IMR-90 (cell line): ENCODE measurements around the gene DRC3. TPM values are rescaled to one million over a fixed set of nuclear protein-coding genes. Genes with fewer than 3 reads are reported as not detected.

ENCODE experiments used
- ATAC-seq: fragments of 200-7000 bp; cut with Tn5 transposase; 2 replicates; pipeline ENCODE4 v1.9.1; 2020; ENCODE audit warnings: low read depth, mild to moderate bottlenecking, moderate library complexity
- BruUV-seq: library from RNA; stranded (reverse); fragments of 400-500 nt; replicated peaks from 2 replicates; lab custom pipeline; 2021; lab: Mats Ljungman, UMichigan
- CTCF ChIA-PET: fragments of 300-600 bp; formaldehyde crosslinking; extraction: SDS; loops from one replicate; lab custom pipeline; 2021; ENCODE audit warnings: antibody characterized with exemption; lab: Yijun Ruan, JAX
- POLR2A ChIA-PET: fragments of 300-600 bp; sonication (Branson Sonifier 250); formaldehyde crosslinking; loops from one replicate; lab custom pipeline; 2022; ENCODE audit warnings: antibody characterized with exemption; ENCODE audit not compliant: unreplicated experiment; lab: Charles Lee
- DNase-seq: peaks from one replicate; pipeline ENCODE4 v3.0.0; 2013
- H2AFZ ChIP-seq: replicated peaks from 2 replicates; pipeline ENCODE3; 2013; ENCODE audit warnings: low read length, mild to moderate bottlenecking; ENCODE audit not compliant: poor library complexity
- H2AK5ac ChIP-seq: 2 replicates; pipeline ENCODE4 v1.6.1; 2013; ENCODE audit warnings: low read depth, low read length, inconsistent platforms
- H2AK9ac ChIP-seq: replicated peaks from 2 replicates; pipeline ENCODE3; 2013; ENCODE audit warnings: mild to moderate bottlenecking, low read depth, low read length, moderate library complexity; ENCODE audit not compliant: poor library complexity
- H2BK120ac ChIP-seq: 2 replicates; pipeline ENCODE4 v1.6.1; 2013; ENCODE audit warnings: low read depth, low read length, inconsistent platforms
- H2BK15ac ChIP-seq: 3 replicates; pipeline ENCODE4 v1.6.1; 2013; ENCODE audit warnings: low read depth, low read length, inconsistent platforms
- H2BK20ac ChIP-seq: 2 replicates; pipeline ENCODE4 v1.6.1; 2013; ENCODE audit warnings: low read depth, mild to moderate bottlenecking, inconsistent platforms, low read length, moderate library complexity
- H2BK5ac ChIP-seq: 2 replicates; pipeline ENCODE4 v1.6.1; 2013; ENCODE audit warnings: mild to moderate bottlenecking, low read depth, low read length, inconsistent platforms; ENCODE audit not compliant: poor library complexity, severe bottlenecking
- H3K14ac ChIP-seq: replicated peaks from 2 replicates; pipeline ENCODE4 v1.6.1; 2013; ENCODE audit warnings: low read depth, low read length, inconsistent platforms
- H3K18ac ChIP-seq: 2 replicates; pipeline ENCODE4 v1.6.1; 2013; ENCODE audit warnings: low read depth, low read length, control low read depth
- H3K23ac ChIP-seq: 2 replicates; pipeline ENCODE4 v1.6.1; 2013; ENCODE audit warnings: low read depth, low read length, inconsistent platforms
- H3K27ac ChIP-seq: 2 replicates; pipeline ENCODE4 v1.5.1; 2013; ENCODE audit warnings: mild to moderate bottlenecking, control low read depth, low read length; ENCODE audit not compliant: insufficient read depth
- H3K27me3 ChIP-seq: 2 replicates; pipeline ENCODE4 v1.6.1; 2013; ENCODE audit warnings: low read length; ENCODE audit not compliant: control insufficient read depth, insufficient read depth
- H3K36me3 ChIP-seq: 2 replicates; pipeline ENCODE4 v1.6.1; 2013; ENCODE audit warnings: low read length, mixed read lengths; ENCODE audit not compliant: control insufficient read depth, insufficient read depth
- H3K4ac ChIP-seq: 2 replicates; pipeline ENCODE4 v1.6.1; 2013; ENCODE audit warnings: low read depth, low read length, inconsistent platforms
- H3K4me1 ChIP-seq: 2 replicates; pipeline ENCODE4 v1.6.1; 2013; ENCODE audit warnings: low read length, mixed read lengths; ENCODE audit not compliant: control insufficient read depth, insufficient read depth
- H3K4me2 ChIP-seq: 2 replicates; pipeline ENCODE4 v1.6.1; 2013; ENCODE audit warnings: low read depth, mild to moderate bottlenecking, control low read depth, low read length, moderate library complexity
- H3K4me3 ChIP-seq: 2 replicates; pipeline ENCODE4 v1.5.1; 2013; ENCODE audit warnings: low read depth, mild to moderate bottlenecking, control low read depth, low read length, moderate library complexity; ENCODE audit not compliant: insufficient read depth
- H3K56ac ChIP-seq: 2 replicates; pipeline ENCODE4 v1.6.1; 2013; ENCODE audit warnings: low read length, inconsistent platforms; ENCODE audit not compliant: insufficient read depth; ENCODE audit errors: extremely low read depth
- H3K79me1 ChIP-seq, 2 experiments: 2 replicates each; pipeline ENCODE4 v1.6.1; 2013; ENCODE audit warnings: low read length in 2 of 2, inconsistent platforms in 1 of 2, low read depth in 1 of 2
- H3K9ac ChIP-seq: 2 replicates; pipeline ENCODE4 v1.6.1; 2013; ENCODE audit warnings: low read depth, low read length, control low read depth
- H3K9me1 ChIP-seq: 2 replicates; pipeline ENCODE4 v1.6.1; 2013; ENCODE audit warnings: low read length, inconsistent platforms; ENCODE audit not compliant: insufficient read depth
- H3K9me3 ChIP-seq: 2 replicates; pipeline ENCODE4 v1.6.1; 2013; ENCODE audit warnings: low read length; ENCODE audit not compliant: control insufficient read depth, insufficient read depth
- H4K20me1 ChIP-seq: 2 replicates; pipeline ENCODE4 v1.6.1; 2013; ENCODE audit warnings: low read length, inconsistent platforms; ENCODE audit not compliant: insufficient read depth
- H4K5ac ChIP-seq: 2 replicates; pipeline ENCODE4 v1.6.1; 2013; ENCODE audit warnings: mild to moderate bottlenecking, low read depth, low read length, control low read depth
- H4K8ac ChIP-seq, 2 experiments: 2 replicates each; pipeline ENCODE4 v1.6.1; 2013; ENCODE audit warnings: low read depth in 2 of 2, low read length in 2 of 2, control low read depth in 1 of 2, inconsistent platforms in 1 of 2
- H4K91ac ChIP-seq: 2 replicates; pipeline ENCODE4 v1.6.1; 2013; ENCODE audit warnings: low read depth, low read length, inconsistent platforms; ENCODE audit not compliant: insufficient read depth
- NFE2L2 ChIP-seq: fragments of 150-350 bp; IDR thresholded peaks from 2 replicates; pipeline ENCODE4 v1.6.1; 2016; ENCODE audit warnings: low read depth, mild to moderate bottlenecking, low read length
- WGBS, 2 experiments: methylation state at CpG; one replicate each; pipeline versions ENCODE4 v1.1.5 to v1.1.7; 2013; ENCODE audit warnings: missing lambda C conversion rate in 2 of 2; ENCODE audit not compliant: insufficient read length in 1 of 2; ENCODE audit errors: extremely low coverage in 2 of 2; 5-methylcytosine and 5-hydroxymethylcytosine counted together
- dilution Hi-C: fragments of 300-500 bp; cut with HindIII; formaldehyde crosslinking; loops from one replicate; pipeline ENCODE4 v1.14.3; 2018; ENCODE audit warnings: low sequenced_read_pairs; ENCODE audit not compliant: unreplicated experiment
- in situ Hi-C: fragments of 300-500 bp; cut with MboI; formaldehyde crosslinking; loops from 3 replicates; pipeline ENCODE4 v1.14.3; 2019; ENCODE audit warnings: low sequenced_read_pairs, inconsistent platforms, mixed read lengths
- intact Hi-C: fragments of 100-400 bp; cut with micrococcal nuclease; formaldehyde crosslinking; loops from 2 replicates; pipeline ENCODE4 v1.10.0; 2022
- polyA plus RNA-seq, 3 experiments: library from polyadenylated mRNA; depleted of rRNA; stranded (reverse); fragments of >200 nt; gene quantifications; 2 replicates each; pipeline ENCODE4 v1.2.3, GENCODE V29; 2012; ENCODE audit warnings: low replicate concordance in 1 of 3
- total RNA-seq: library from RNA; depleted of rRNA; stranded (reverse); fragments of >200 nt; gene quantifications from 2 replicates; pipeline ENCODE4 v1.2.3, GENCODE V29; 2012

The DRC3 gene
- total and polyA plus RNA-seq, 2 of the 4 experiments (the other 2 are of a cell fraction) = 0.55 to 0.72 TPM

- no peaks in the 10 kb centered on the region for H3K27me3 ChIP-seq
- ATAC-seq (no peak), DNase-seq (no peak)
- no peak overlapping the region for H3K56ac ChIP-seq
- WGBS, 2 experiments = 92% methylated on average over 2 of the region's 4 CpGs; no CpG with 5 or more reads in 1 of the 2 experiments
- dilution Hi-C loops (no loop called here), intact Hi-C loops (no loop called here), in situ Hi-C loops (no loop called here)
- no peak overlapping the region for H4K8ac ChIP-seq
- no peak overlapping the region for H3K4ac ChIP-seq
- ChIA-PET CTCF (no interaction called here), POLR2A (no interaction called here)
- no peak overlapping the region for H2AK5ac ChIP-seq
- no peak overlapping the region for H3K9ac ChIP-seq
- peaks cover 25% of the 10 kb centered on the region; the same call in 1 of the 2 replicates for H4K20me1 ChIP-seq
- H2BK120ac ChIP-seq = no peak overlapping the region
- no peak overlapping the region for H3K27ac ChIP-seq
- no TSS peak for BruUV-seq
- H2BK5ac ChIP-seq = no peak overlapping the region
- TF ChIP-seq NFE2L2 = no peak
- H4K91ac ChIP-seq = no peak overlapping the region
- no peak overlapping the region for H3K14ac ChIP-seq
- peaks cover 17 to 74% of the 10 kb centered on the region in 2 experiments for H3K79me1 ChIP-seq
- H3K9me3 ChIP-seq = no peaks in the 10 kb centered on the region
- H3K4me1 ChIP-seq = peaks cover 14% of the 10 kb centered on the region
- H2BK20ac ChIP-seq = no peak overlapping the region
- no peak overlapping the region for H2AFZ ChIP-seq
- H3K4me3 ChIP-seq = no peak overlapping the region
- H2BK15ac ChIP-seq = no peak overlapping the region
- H3K23ac ChIP-seq = no peak overlapping the region
- H4K5ac ChIP-seq = no peak overlapping the region
- no peak overlapping the region for H3K18ac ChIP-seq
- H3K36me3 ChIP-seq = no peaks in the 10 kb centered on the region
- no peak overlapping the region for H2AK9ac ChIP-seq
- no peak overlapping the region for H3K4me2 ChIP-seq
- peaks cover 12% of the 10 kb centered on the region for H3K9me1 ChIP-seq
Measured at GRCh38 chr17:17964710-17965109, 8.0 kb upstream of the DRC3 start.
